HepG2 (cell line): ENCODE data around the gene ISLR. TPM values are rescaled to one million over a fixed set of nuclear protein-coding genes. Genes with fewer than 3 reads are reported as not detected.

Source experiments
- ATAC-seq: fragments of 200-7000 bp; cut with Tn5 transposase; 3 replicates; pipeline ENCODE4 v1.9.1; 2020; ENCODE audit warnings: mild to moderate bottlenecking, moderate library complexity
- BruUV-seq: library from RNA; stranded (reverse); fragments of 400-500 nt; replicated peaks from 2 replicates; lab custom pipeline; 2021; lab: Mats Ljungman, UMichigan
- CTCF ChIA-PET: fragments of 300-600 bp; formaldehyde crosslinking; extraction: SDS; loops from one replicate; lab custom pipeline; 2021; ENCODE audit warnings: low total read pairs, inconsistent platforms, low intra/inter-chr PET ratio; lab: Yijun Ruan, JAX
- POLR2A ChIA-PET: fragments of 350-600 bp; sonication (Branson Sonifier 250); formaldehyde crosslinking; loops from one replicate; lab custom pipeline; 2020; ENCODE audit warnings: antibody characterized with exemption, inconsistent platforms; lab: Yijun Ruan, JAX
- DNase-seq: peaks from one replicate; pipeline ENCODE4 v3.0.0-alpha.2; 2015; ENCODE audit warnings: low spot score
- FAIRE-seq: peaks from 3 replicates; lab custom pipeline; 2011; peaks lifted over from hg19 to GRCh38; lab: Jason Lieb, UNC
- H2AFZ ChIP-seq: one replicate; pipeline ENCODE4 v1.6.1; 2011; ENCODE audit warnings: low read length, inconsistent platforms
- H3K27ac ChIP-seq: fragments of 300-600 bp; 3 replicates; pipeline ENCODE4 v1.8.0; 2011; ENCODE audit warnings: mixed run types, mild to moderate bottlenecking, mixed read lengths, low read length, inconsistent platforms; ENCODE audit not compliant: insufficient read depth; ENCODE audit errors: extremely low read length
- H3K27me3 ChIP-seq, 2 experiments: fragments of 200-600 bp in 1 of 2; 2 replicates in 1 of 2; 3 replicates in 1 of 2; pipeline versions ENCODE4 v1.6.0 to v1.8.0; 2011; ENCODE audit warnings: low read length in 2 of 2, mild to moderate bottlenecking in 2 of 2, moderate library complexity in 2 of 2, inconsistent platforms in 1 of 2; ENCODE audit not compliant: insufficient read depth in 2 of 2, control insufficient read depth in 1 of 2
- H3K36me3 ChIP-seq, 2 experiments: fragments of 200-600 bp in 1 of 2; replicated peaks in 1 of 2; 2 replicates in 1 of 2; 3 replicates in 1 of 2; pipeline versions ENCODE4 v1.5.1 to v1.8.0; 2011; ENCODE audit warnings: low read length in 2 of 2, inconsistent platforms in 1 of 2; ENCODE audit not compliant: insufficient read depth in 2 of 2, control insufficient read depth in 1 of 2
- H3K4me1 ChIP-seq: 2 replicates; pipeline ENCODE4 v1.5.1; 2012; ENCODE audit warnings: low read length, inconsistent platforms; ENCODE audit not compliant: insufficient read depth
- H3K4me2 ChIP-seq: 2 replicates; pipeline ENCODE4 v1.6.0; 2011; ENCODE audit warnings: low read depth, low read length, inconsistent platforms
- H3K4me3 ChIP-seq, 3 experiments: fragments of 200-600 bp in 1 of 3; sonication (generic), shearing (Covaris generic) in 1 of 3; replicated peaks in 1 of 3; 2 replicates each; pipeline ENCODE4 v1.5.1; 2011 to 2016; ENCODE audit warnings: low read length in 3 of 3, inconsistent platforms in 2 of 3, low read depth in 2 of 3, mild to moderate bottlenecking in 2 of 3, control low read depth in 1 of 3, mixed read lengths in 1 of 3; ENCODE audit not compliant: insufficient read depth in 1 of 3
- H3K79me2 ChIP-seq: one replicate; pipeline ENCODE4 v1.6.1; 2011; ENCODE audit warnings: low read length, inconsistent platforms; ENCODE audit not compliant: insufficient read depth
- H3K9ac ChIP-seq: 2 replicates; pipeline ENCODE4 v1.6.0; 2011; ENCODE audit warnings: mild to moderate bottlenecking, low read depth, low read length, inconsistent platforms; ENCODE audit not compliant: insufficient read depth
- H3K9me3 ChIP-seq: 2 replicates; pipeline ENCODE4 v1.5.1; 2012; ENCODE audit warnings: mild to moderate bottlenecking, low read length
- H4K20me1 ChIP-seq: 2 replicates; pipeline ENCODE4 v1.6.0; 2011; ENCODE audit warnings: inconsistent platforms, mild to moderate bottlenecking, low read length, moderate library complexity; ENCODE audit not compliant: insufficient read depth
- AGO1 ChIP-seq: fragments of 200-400 bp; formaldehyde crosslinking; IDR thresholded peaks from 2 replicates; pipeline ENCODE4 v1.6.1; 2017; ENCODE audit warnings: mild to moderate bottlenecking, low read depth, low read length, moderate library complexity; ENCODE audit not compliant: poor library complexity, severe bottlenecking
- CEBPB ChIP-seq: IDR thresholded peaks from 2 replicates; pipeline ENCODE4 v1.6.1; 2011; ENCODE audit warnings: low read depth, low read length, improper control_type of control experiment, borderline replicate concordance
- CHD2 ChIP-seq: IDR thresholded peaks from 2 replicates; pipeline ENCODE4 v1.6.1; 2011; ENCODE audit warnings: low read depth, low read length, improper control_type of control experiment
- FOSL2 ChIP-seq: sonication (generic); formaldehyde crosslinking; IDR thresholded peaks from 2 replicates; pipeline ENCODE4 v1.4.0; 2020; ENCODE audit warnings: missing genetic modification reagents
- FOXP1 ChIP-seq, 2 experiments: fragments of 450-650 bp in 1 of 2; IDR thresholded peaks; 2 replicates each; pipeline ENCODE4 v1.6.1; 2017 to 2018; ENCODE audit warnings: antibody characterized with exemption in 1 of 2
- RXRA ChIP-seq: sonication (generic); formaldehyde crosslinking; IDR thresholded peaks from 2 replicates; pipeline ENCODE4 v1.5.1; 2020; ENCODE audit warnings: missing genetic modification reagents
- ZSCAN9 ChIP-seq: IDR thresholded peaks from 2 replicates; pipeline ENCODE4 v1.6.1; 2016; ENCODE audit warnings: borderline replicate concordance
- WGBS: methylation state at CpG from one replicate; pipeline ENCODE4 v1.1.6; 2017; ENCODE audit warnings: low lambda C conversion rate; 5-methylcytosine and 5-hydroxymethylcytosine counted together
- in situ Hi-C: cut with HindIII; loops from 2 replicates; pipeline ENCODE4 v1.10.0; 2017; ENCODE audit warnings: low pct_unique_long_range_greater_than_20kb; ENCODE audit not compliant: extremely low pct_ligation_motif_present
- intact Hi-C: fragments of 100-400 bp; cut with micrococcal nuclease; formaldehyde crosslinking; loops from one replicate; pipeline ENCODE4 v1.10.0; 2022; ENCODE audit not compliant: unreplicated experiment
- polyA plus RNA-seq, 8 experiments: library from polyadenylated mRNA; depleted of rRNA in 3 of 8; stranded (reverse) in 7 of 8; unstranded in 1 of 8; fragments of >200 nt; fragmentation: Illumina TruSeq in 4 of 8; extraction: Trizol in 4 of 8; gene quantifications; 2 replicates each; pipeline versions ENCODE4 v1.2.1 to v1.2.3, GENCODE V29; 2011 to 2016; ENCODE audit warnings: low read depth in 4 of 8, missing spikeins in 1 of 8, mixed read lengths in 1 of 8; ENCODE audit not compliant: insufficient read depth in 1 of 8
- total RNA-seq, 5 experiments: library from RNA; depleted of rRNA; stranded (reverse); fragments of >200 nt; fragmentation: Illumina TruSeq; extraction: Trizol; gene quantifications; 2 replicates each; pipeline ENCODE4 v1.2.3, GENCODE V29; 2016; ENCODE audit warnings: low read depth in 1 of 5
- TF ChIP-seq, protein P1 (sequence below): sonication (generic); formaldehyde crosslinking; IDR thresholded peaks from 2 replicates; pipeline ENCODE4 v1.4.0; 2020; ENCODE audit warnings: missing genetic modification reagents
- TF ChIP-seq, protein P2 (sequence below): sonication (generic); formaldehyde crosslinking; IDR thresholded peaks from 2 replicates; pipeline ENCODE4 v1.4.0; 2020; ENCODE audit warnings: missing genetic modification reagents, mild to moderate bottlenecking, borderline replicate concordance

Gene ISLR
- total and polyA plus RNA-seq, 2 of the 13 experiments (the other 11 are each of a cell fraction or from before 2014, with no cell fraction given): not detected

DNA sequence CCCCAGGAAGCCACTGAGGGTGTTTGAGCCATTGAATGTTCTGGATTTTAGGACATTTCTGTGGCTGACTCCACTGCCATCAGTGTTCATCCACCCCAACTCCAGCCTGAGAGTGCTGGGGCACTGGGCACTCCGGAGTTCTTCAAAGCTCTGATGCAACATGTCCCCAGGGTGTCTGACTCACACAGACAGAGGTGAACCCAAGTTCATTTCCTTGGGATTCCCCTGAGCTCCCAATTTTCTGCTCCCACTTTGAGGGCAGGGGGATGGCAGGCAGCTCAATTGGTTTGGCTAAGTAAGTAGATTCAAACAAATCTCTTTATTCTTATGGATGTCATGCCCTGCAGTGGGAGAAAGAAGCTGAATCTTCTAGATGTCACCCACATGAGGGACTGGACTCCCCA, 26.9 kb downstream of the ISLR start:
- in situ Hi-C loops (no loop called here), intact Hi-C loops (no loop called here)
- Histone ChIP-seq H3K9me3 (no peaks in the 10 kb centered on the region), H3K27ac (no peak overlapping the region), H3K79me2 (no peaks in the 10 kb centered on the region), H4K20me1 (0 out of 2 replicates have a peak, but pooled peaks cover 2% of the 10 kb centered on the region), H3K36me3 (no peaks in the 10 kb centered on the region), H3K9ac (no peak overlapping the region), H3K4me2 (no peak overlapping the region), H3K27me3 (peaks cover 7 to 23% of the 10 kb centered on the region in 2 experiments), H3K4me3 (no peak overlapping the region), H2AFZ (no peak overlapping the region), H3K4me1 (0 out of 2 replicates have a peak, but pooled peaks cover 32% of the 10 kb centered on the region)
- WGBS: 0% methylated on average over 1 of the region's 1 CpG
- ChIA-PET POLR2A (no interaction called here), CTCF (no interaction called here)
- FAIRE-seq: no peak
- no peak for ATAC-seq
- no TSS peak for BruUV-seq
- TF ChIP-seq, protein P1, sequence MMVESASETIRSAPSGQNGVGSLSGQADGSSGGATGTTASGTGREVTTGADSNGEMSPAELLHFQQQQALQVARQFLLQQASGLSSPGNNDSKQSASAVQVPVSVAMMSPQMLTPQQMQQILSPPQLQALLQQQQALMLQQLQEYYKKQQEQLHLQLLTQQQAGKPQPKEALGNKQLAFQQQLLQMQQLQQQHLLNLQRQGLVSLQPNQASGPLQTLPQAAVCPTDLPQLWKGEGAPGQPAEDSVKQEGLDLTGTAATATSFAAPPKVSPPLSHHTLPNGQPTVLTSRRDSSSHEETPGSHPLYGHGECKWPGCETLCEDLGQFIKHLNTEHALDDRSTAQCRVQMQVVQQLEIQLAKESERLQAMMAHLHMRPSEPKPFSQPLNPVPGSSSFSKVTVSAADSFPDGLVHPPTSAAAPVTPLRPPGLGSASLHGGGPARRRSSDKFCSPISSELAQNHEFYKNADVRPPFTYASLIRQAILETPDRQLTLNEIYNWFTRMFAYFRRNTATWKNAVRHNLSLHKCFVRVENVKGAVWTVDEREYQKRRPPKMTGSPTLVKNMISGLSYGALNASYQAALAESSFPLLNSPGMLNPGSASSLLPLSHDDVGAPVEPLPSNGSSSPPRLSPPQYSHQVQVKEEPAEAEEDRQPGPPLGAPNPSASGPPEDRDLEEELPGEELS (CRISPR knock-in tag): no peak
- TF ChIP-seq FOSL2 (CRISPR knock-in tag) (peak; percentile 44; the same call in 1 of the 2 replicates), CHD2 (no peak), FOXP1 (IDR thresholded peaks at IDR 0.05) (no peak), FOXP1 (CRISPR knock-in tag; IDR thresholded peaks at IDR 0.05) (no peak), ZSCAN9 (no peak), AGO1 (no peak), CEBPB (peak; percentile 27; the same call in 1 of the 2 replicates), RXRA (CRISPR knock-in tag) (no peak)
- TF ChIP-seq, protein P2, sequence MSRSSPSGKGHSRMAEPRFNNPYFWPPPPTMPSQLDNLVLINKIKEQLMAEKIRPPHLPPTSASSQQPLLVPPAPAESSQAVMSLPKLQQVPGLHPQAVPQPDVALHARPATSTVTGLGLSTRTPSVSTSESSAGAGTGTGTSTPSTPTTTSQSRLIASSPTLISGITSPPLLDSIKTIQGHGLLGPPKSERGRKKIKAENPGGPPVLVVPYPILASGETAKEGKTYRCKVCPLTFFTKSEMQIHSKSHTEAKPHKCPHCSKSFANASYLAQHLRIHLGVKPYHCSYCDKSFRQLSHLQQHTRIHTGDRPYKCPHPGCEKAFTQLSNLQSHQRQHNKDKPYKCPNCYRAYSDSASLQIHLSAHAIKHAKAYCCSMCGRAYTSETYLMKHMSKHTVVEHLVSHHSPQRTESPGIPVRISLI (CRISPR knock-in tag): no peak
- DNase-seq: no peak
